Measurements from ENCODE around the gene RPTOR. TPM values are rescaled to one million over a fixed set of nuclear protein-coding genes. Genes with fewer than 3 reads are reported as not detected.

Gene RPTOR
- polyA plus RNA-seq, 1 of the 3 experiments (the other 2 are of a cell fraction): 14.9 TPM

DNA sequence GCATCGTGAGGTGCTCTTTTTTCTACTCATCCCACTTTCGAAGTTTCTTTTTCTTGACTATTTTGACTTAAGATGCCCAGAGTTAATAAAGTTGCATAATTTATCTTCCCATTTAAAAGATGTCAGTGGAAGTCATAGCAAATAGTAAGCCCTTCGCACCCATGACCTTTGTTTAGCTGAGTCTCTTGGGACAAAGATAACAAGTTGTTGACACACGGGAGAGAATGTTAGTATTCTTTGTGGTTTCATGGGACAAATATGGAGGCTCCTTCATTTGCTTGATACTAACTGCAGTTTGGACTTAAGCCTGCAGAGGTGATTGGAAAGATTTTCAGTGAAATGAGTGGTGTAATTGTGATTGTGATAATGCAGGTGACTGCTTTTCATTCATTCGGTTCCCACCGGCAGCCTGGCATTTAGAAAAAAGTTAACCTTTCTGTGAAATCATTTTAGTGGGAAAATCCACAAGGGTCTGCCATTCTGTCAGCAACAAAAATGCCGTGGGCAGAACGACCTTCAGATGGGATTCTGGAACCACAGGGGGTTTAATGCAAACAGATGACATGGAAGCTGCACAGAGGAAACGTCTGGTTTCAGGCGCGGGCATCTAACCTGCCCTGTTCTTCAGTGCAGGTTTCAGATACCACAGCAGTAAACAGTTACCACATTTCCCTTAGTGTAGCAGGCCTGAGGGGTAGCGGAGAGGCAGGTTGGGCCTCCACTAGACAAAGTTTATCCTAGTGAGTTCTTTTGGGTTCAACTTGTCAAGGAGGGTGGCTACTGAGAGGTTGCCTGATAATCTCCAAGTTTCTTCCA, 123.0 kb downstream of the RPTOR start:
- Histone ChIP-seq H3K9me2 (no peaks in the 10 kb centered on the region), H4K20me1 (ENCODE audit: insufficient read depth) (peaks cover 16% of the 10 kb centered on the region), H3K9ac (no peak overlapping the region), H3K27me3 (ENCODE audit: insufficient read depth) (no peaks in the 10 kb centered on the region), H3K27ac (ENCODE audit: low read depth in 2 of 2, low read length in 1 of 2) (no peak overlapping the region), H3K4me3 (ENCODE audit: low read depth in 2 of 2, low read length in 1 of 2) (no peak overlapping the region), H2AFZ (ENCODE audit: low read depth) (no peak overlapping the region), H3K4me1 (ENCODE audit: control insufficient read depth in 1 of 2, insufficient read depth in 2 of 2, low read depth in 1 of 2, low read length in 1 of 2) (peaks cover 0 to 21% of the 10 kb centered on the region in 2 experiments; a peak in 1 of 4 replicates), H3K36me3 (replicated peaks in 1 of 2; ENCODE audit: control insufficient read depth in 1 of 2, insufficient read depth in 2 of 2, low read length in 1 of 2) (no peaks in the 10 kb centered on the region), H3F3A (replicated peaks; ENCODE audit: insufficient read depth) (no peaks in the 10 kb centered on the region), H3K79me2 (ENCODE audit: insufficient read depth) (peaks cover 27% of the 10 kb centered on the region), H3K4me2 (no peak overlapping the region), H3K9me3 (no peaks in the 10 kb centered on the region)
- WGBS (ENCODE audit: low lambda C conversion rate): 92% methylated on average over 12 of the region's 12 CpGs
- no peak for DNase-seq
- ChIA-PET POLR2A (no interaction called here), CTCF (interaction anchor here (1.3 kb wide), 1 partner anchor 18 kb away, joined by 7 read pairs; no protein-coding TSS in a partner anchor)
- no peak for TF ChIP-seq SIN3A (IDR thresholded peaks at IDR 0.05; ENCODE audit: borderline replicate concordance, low read depth, low read length)
- TF ChIP-seq, protein P1, sequence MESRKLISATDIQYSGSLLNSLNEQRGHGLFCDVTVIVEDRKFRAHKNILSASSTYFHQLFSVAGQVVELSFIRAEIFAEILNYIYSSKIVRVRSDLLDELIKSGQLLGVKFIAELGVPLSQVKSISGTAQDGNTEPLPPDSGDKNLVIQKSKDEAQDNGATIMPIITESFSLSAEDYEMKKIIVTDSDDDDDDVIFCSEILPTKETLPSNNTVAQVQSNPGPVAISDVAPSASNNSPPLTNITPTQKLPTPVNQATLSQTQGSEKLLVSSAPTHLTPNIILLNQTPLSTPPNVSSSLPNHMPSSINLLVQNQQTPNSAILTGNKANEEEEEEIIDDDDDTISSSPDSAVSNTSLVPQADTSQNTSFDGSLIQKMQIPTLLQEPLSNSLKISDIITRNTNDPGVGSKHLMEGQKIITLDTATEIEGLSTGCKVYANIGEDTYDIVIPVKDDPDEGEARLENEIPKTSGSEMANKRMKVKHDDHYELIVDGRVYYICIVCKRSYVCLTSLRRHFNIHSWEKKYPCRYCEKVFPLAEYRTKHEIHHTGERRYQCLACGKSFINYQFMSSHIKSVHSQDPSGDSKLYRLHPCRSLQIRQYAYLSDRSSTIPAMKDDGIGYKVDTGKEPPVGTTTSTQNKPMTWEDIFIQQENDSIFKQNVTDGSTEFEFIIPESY (IDR thresholded peaks at IDR 0.05; ENCODE audit: borderline replicate concordance, low read depth): no peak
- no peak for TF ChIP-seq EP300 (IDR thresholded peaks at IDR 0.05; ENCODE audit: borderline replicate concordance in 1 of 2, low read depth in 1 of 2, low read length in 1 of 2)
- TF ChIP-seq, protein P2, sequence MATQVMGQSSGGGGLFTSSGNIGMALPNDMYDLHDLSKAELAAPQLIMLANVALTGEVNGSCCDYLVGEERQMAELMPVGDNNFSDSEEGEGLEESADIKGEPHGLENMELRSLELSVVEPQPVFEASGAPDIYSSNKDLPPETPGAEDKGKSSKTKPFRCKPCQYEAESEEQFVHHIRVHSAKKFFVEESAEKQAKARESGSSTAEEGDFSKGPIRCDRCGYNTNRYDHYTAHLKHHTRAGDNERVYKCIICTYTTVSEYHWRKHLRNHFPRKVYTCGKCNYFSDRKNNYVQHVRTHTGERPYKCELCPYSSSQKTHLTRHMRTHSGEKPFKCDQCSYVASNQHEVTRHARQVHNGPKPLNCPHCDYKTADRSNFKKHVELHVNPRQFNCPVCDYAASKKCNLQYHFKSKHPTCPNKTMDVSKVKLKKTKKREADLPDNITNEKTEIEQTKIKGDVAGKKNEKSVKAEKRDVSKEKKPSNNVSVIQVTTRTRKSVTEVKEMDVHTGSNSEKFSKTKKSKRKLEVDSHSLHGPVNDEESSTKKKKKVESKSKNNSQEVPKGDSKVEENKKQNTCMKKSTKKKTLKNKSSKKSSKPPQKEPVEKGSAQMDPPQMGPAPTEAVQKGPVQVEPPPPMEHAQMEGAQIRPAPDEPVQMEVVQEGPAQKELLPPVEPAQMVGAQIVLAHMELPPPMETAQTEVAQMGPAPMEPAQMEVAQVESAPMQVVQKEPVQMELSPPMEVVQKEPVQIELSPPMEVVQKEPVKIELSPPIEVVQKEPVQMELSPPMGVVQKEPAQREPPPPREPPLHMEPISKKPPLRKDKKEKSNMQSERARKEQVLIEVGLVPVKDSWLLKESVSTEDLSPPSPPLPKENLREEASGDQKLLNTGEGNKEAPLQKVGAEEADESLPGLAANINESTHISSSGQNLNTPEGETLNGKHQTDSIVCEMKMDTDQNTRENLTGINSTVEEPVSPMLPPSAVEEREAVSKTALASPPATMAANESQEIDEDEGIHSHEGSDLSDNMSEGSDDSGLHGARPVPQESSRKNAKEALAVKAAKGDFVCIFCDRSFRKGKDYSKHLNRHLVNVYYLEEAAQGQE (IDR thresholded peaks at IDR 0.05; ENCODE audit: low read depth, low read length): no peak
- TF ChIP-seq TAF1 (IDR thresholded peaks at IDR 0.05; ENCODE audit: borderline replicate concordance, low read depth, low read length): no peak
- TF ChIP-seq, protein P3, sequence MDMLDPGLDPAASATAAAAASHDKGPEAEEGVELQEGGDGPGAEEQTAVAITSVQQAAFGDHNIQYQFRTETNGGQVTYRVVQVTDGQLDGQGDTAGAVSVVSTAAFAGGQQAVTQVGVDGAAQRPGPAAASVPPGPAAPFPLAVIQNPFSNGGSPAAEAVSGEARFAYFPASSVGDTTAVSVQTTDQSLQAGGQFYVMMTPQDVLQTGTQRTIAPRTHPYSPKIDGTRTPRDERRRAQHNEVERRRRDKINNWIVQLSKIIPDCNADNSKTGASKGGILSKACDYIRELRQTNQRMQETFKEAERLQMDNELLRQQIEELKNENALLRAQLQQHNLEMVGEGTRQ (IDR thresholded peaks at IDR 0.05; ENCODE audit: borderline replicate concordance, low read depth, low read length): no peak
- TF ChIP-seq RCOR1 (IDR thresholded peaks at IDR 0.05; ENCODE audit: low read length): no peak
- TF ChIP-seq, protein P4, sequence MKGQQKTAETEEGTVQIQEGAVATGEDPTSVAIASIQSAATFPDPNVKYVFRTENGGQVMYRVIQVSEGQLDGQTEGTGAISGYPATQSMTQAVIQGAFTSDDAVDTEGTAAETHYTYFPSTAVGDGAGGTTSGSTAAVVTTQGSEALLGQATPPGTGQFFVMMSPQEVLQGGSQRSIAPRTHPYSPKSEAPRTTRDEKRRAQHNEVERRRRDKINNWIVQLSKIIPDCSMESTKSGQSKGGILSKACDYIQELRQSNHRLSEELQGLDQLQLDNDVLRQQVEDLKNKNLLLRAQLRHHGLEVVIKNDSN (IDR thresholded peaks at IDR 0.05; ENCODE audit: borderline replicate concordance, low read depth): no peak
- TF ChIP-seq, protein P5, sequence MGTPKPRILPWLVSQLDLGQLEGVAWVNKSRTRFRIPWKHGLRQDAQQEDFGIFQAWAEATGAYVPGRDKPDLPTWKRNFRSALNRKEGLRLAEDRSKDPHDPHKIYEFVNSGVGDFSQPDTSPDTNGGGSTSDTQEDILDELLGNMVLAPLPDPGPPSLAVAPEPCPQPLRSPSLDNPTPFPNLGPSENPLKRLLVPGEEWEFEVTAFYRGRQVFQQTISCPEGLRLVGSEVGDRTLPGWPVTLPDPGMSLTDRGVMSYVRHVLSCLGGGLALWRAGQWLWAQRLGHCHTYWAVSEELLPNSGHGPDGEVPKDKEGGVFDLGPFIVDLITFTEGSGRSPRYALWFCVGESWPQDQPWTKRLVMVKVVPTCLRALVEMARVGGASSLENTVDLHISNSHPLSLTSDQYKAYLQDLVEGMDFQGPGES (IDR thresholded peaks at IDR 0.05; ENCODE audit: low read depth, low read length): no peak
